ENCODE results near the gene TMEM30B. TPM values are rescaled to one million over a fixed set of nuclear protein-coding genes. Genes with fewer than 3 reads are reported as not detected.

TMEM30B gene
- total RNA-seq, result 1 to 10 TPM in 1 of 2 donors, under 1 TPM in 1; 0.81 to 1.2 TPM

GRCh38 chr14:61281186-61281947 lies at the start of gene TMEM30B:
Gene TMEM30B, minus strand, starts transcription at chr14:61281338. Its CDS starts 191 bp downstream, at chr14:61281147.
- H3K27me3 Mint-ChIP-seq, result peaks cover 7 to 14% of the 10 kb centered on the region in 2 donors
- peaks cover 21 to 31% of the 10 kb centered on the region in 2 donors for H3K4me1 Mint-ChIP-seq (ENCODE audit: low read depth in 2 of 2)
- H3K4me3 Mint-ChIP-seq, result peak within 1 kb of the TSS; percentile 92
- H3K36me3 Mint-ChIP-seq, result no peaks in the 10 kb centered on the region
- DNase-seq (ENCODE audit: low spot score) (no peak), ATAC-seq (no peak)
- peak within 1 kb of the TSS; percentile 84 to 86 for H3K27ac Mint-ChIP-seq
- no peaks in the 10 kb centered on the region for H3K9me3 Mint-ChIP-seq

GRCh38 chr14:61330511-61330910 lies 49.4 kb upstream of the TMEM30B start:
- DNase-seq (ENCODE audit: low spot score) (peak; percentile 72), ATAC-seq (peak; percentile 79 to 85)
- Mint-ChIP-seq H3K27ac (peak overlapping the region; percentile 97 to 98), H3K4me3 (peak overlapping the region; percentile 92), H3K36me3 (peaks cover 19% of the 10 kb centered on the region), H3K4me1 (ENCODE audit: low read depth in 2 of 2) (peaks cover 75 to 89% of the 10 kb centered on the region in 2 donors), H3K9me3 (no peaks in the 10 kb centered on the region), H3K27me3 (no peaks in the 10 kb centered on the region)

DNA sequence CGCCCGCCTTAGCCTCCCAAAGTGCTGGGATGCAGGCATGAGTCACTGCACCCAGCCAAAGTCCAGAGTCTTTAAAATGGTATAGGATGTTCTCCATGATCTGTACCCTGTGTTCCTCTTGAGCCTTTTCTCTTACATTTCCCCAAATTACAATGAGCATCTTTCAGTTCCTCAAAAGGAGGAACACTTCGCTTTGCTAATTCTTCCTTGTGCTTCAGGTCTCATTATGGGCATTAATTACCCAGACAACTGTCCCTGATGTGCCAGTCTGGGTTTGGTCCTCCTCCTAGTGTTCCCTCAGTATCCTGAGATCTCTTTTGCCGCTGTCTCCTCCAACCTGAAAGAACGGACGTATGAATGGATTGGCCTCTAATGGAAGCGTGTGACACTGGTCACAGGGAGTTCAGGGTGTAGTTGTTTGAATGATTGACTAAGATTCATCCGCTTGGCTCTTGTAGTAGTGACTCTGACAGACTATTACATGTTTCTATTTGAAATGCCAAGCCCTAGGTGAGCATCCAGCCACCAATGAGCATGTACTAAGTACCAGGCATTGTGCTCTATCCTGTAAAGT lies 48.4 kb upstream of the TMEM30B start:
- Mint-ChIP-seq H3K4me3 (peak overlapping the region; percentile 92), H3K27me3 (no peaks in the 10 kb centered on the region), H3K9me3 (no peaks in the 10 kb centered on the region), H3K27ac (peak overlapping the region; percentile 97 to 98), H3K4me1 (ENCODE audit: low read depth in 2 of 2) (peaks cover 76 to 89% of the 10 kb centered on the region in 2 donors), H3K36me3 (peaks cover 22% of the 10 kb centered on the region)
- ATAC-seq, result peak in 1 of 2 donors; percentile 8
- DNase-seq (ENCODE audit: low spot score), result no peak

DNA sequence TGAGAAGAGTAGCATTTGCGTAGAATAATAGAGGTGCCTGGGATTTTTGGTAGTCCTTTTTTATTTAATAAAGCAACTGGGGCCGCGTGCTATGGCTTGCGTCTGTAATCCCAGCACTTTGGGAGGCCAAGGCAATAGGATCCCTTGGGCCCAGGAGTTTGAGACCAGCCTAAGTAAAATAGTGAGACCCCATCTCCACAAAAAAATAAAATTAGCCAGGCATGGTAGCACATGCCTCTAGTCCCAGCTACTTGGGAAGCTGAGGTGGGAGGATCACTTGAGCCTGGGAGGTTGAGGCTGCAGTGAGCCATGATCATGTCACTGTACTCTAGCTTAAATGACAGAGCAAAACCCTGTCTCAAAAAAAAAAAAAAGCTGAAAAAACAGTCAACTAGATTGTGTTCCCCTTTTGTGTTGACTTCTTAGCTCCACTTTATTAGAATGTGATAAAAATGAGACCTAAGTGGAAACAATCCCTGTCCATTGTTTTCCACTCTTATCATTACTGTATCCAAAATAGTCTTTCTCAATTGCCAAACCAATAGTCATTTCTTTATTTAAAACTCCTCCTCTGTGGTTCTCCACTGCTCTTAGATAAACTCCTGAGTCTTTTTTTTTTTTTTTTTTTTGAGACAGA lies 47.6 kb upstream of the TMEM30B start:
- peaks cover 24% of the 10 kb centered on the region for H3K36me3 Mint-ChIP-seq

GRCh38 chr14:61326847-61327246 lies 45.7 kb upstream of the TMEM30B start:
- peaks cover 65 to 83% of the 10 kb centered on the region in 2 donors for H3K4me1 Mint-ChIP-seq (ENCODE audit: low read depth in 2 of 2)
- H3K27me3 Mint-ChIP-seq, result no peaks in the 10 kb centered on the region
- no peaks in the 10 kb centered on the region for H3K9me3 Mint-ChIP-seq
- peak overlapping the region; percentile 92 for H3K4me3 Mint-ChIP-seq
- H3K27ac Mint-ChIP-seq, result peak overlapping the region; percentile 97 to 98
- no peak for ATAC-seq
- DNase-seq (ENCODE audit: low spot score), result no peak
- peaks cover 38% of the 10 kb centered on the region for H3K36me3 Mint-ChIP-seq

More for the DNA sequence above, 47.6 kb upstream of the TMEM30B start:
- no peak for ATAC-seq
- peak overlapping the region; percentile 97 to 98 for H3K27ac Mint-ChIP-seq
- DNase-seq (ENCODE audit: low spot score), result no peak
- no peaks in the 10 kb centered on the region for H3K9me3 Mint-ChIP-seq
- H3K27me3 Mint-ChIP-seq, result no peaks in the 10 kb centered on the region
- peaks cover 74 to 88% of the 10 kb centered on the region in 2 donors for H3K4me1 Mint-ChIP-seq (ENCODE audit: low read depth in 2 of 2)
- peak overlapping the region; percentile 92 for H3K4me3 Mint-ChIP-seq

GRCh38 chr14:61326146-61326545 lies 45.0 kb upstream of the TMEM30B start:
- Mint-ChIP-seq H3K27ac (peak overlapping the region; percentile 97 to 98), H3K36me3 (peaks cover 38% of the 10 kb centered on the region), H3K4me1 (ENCODE audit: low read depth in 2 of 2) (peaks cover 62 to 78% of the 10 kb centered on the region in 2 donors), H3K9me3 (no peaks in the 10 kb centered on the region), H3K4me3 (peak overlapping the region; percentile 92), H3K27me3 (no peaks in the 10 kb centered on the region)
- ATAC-seq (no peak), DNase-seq (ENCODE audit: low spot score) (no peak)

- Mint-ChIP-seq H3K4me3 (peak overlapping the region; percentile 92), H3K27ac (peak overlapping the region; percentile 97 to 98), H3K36me3 (peaks cover 38% of the 10 kb centered on the region), H3K4me1 (ENCODE audit: low read depth in 2 of 2) (peaks cover 57 to 71% of the 10 kb centered on the region in 2 donors), H3K27me3 (no peaks in the 10 kb centered on the region), H3K9me3 (no peaks in the 10 kb centered on the region)
- peak in 1 of 2 donors; percentile 17 for ATAC-seq
- no peak for DNase-seq (ENCODE audit: low spot score)
Observed at GRCh38 chr14:61325166-61325565, 44.0 kb upstream of the TMEM30B start.

GRCh38 chr14:61323970-61324369 lies 42.8 kb upstream of the TMEM30B start:
- Mint-ChIP-seq H3K4me3 (peak overlapping the region; percentile 100), H3K27me3 (no peaks in the 10 kb centered on the region), H3K4me1 (ENCODE audit: low read depth in 2 of 2) (peaks cover 47 to 59% of the 10 kb centered on the region in 2 donors), H3K36me3 (peaks cover 31% of the 10 kb centered on the region), H3K27ac (peak overlapping the region; percentile 97 to 98), H3K9me3 (no peaks in the 10 kb centered on the region)
- ATAC-seq (no peak), DNase-seq (ENCODE audit: low spot score) (no peak)

- DNase-seq (ENCODE audit: low spot score) (no peak), ATAC-seq (peak in 1 of 2 donors; percentile 25)
- Mint-ChIP-seq H3K36me3 (peaks cover 31% of the 10 kb centered on the region), H3K27me3 (no peaks in the 10 kb centered on the region), H3K4me3 (peak overlapping the region; percentile 100), H3K27ac (peak overlapping the region; percentile 97 to 98), H3K4me1 (ENCODE audit: low read depth in 2 of 2) (peaks cover 40 to 50% of the 10 kb centered on the region in 2 donors), H3K9me3 (no peaks in the 10 kb centered on the region)
Observed at GRCh38 chr14:61322799-61323290, 41.7 kb upstream of the TMEM30B start.

GRCh38 chr14:61322011-61322798 lies 41.1 kb upstream of the TMEM30B start:
- peaks cover 34 to 44% of the 10 kb centered on the region in 2 donors for H3K4me1 Mint-ChIP-seq (ENCODE audit: low read depth in 2 of 2)
- DNase-seq (ENCODE audit: low spot score), result no peak

DNA sequence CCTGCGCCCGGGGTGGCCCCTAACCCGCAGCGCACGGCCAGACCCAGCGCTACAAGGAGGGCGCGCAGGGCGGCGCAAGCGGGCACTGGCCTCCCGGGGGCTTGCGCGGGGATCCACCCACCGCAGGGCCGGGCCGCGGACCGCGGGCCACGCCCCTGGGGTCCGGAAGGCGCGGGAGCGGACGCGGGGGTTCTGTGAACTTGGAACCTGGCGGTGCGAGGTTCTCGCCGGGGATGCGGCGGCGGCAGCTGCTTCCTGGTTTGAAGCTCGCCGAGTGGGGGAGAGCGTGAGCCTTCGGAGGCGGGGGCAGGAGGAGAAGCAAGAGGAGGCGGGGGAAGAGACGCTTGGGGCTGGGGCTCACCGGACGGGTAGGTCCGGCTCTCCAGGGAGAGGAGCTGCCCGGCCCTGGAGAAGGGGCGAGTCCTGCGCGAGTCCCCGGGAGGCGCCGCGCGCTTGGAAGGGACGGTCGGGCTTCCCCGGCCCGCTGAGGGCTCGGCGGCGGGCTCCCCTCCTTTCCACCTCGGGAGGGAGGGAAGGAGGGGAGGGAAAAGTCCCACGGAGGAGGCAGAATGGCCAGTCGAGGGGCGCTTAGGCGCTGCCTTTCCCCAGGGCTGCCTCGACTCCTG lies 40.4 kb upstream of the TMEM30B start, which contains the start of gene PRKCH:
Gene PRKCH (plus strand): TSS at position 195 of the 626 bp plus-strand sequence. CDS start 523 bp downstream, outside the sequence.
- Mint-ChIP-seq H3K9me3 (no peaks in the 10 kb centered on the region), H3K4me3 (peak within 1 kb of the TSS; percentile 100), H3K27ac (peak within 1 kb of the TSS; percentile 97 to 98), H3K36me3 (peaks cover 31% of the 10 kb centered on the region), H3K27me3 (no peaks in the 10 kb centered on the region), H3K4me1 (ENCODE audit: low read depth in 2 of 2) (peaks cover 28 to 37% of the 10 kb centered on the region in 2 donors)
- peak; percentile 93 for DNase-seq (ENCODE audit: low spot score)
- ATAC-seq, result peak; percentile 83 to 91

More at GRCh38 chr14:61322011-61322798, 41.1 kb upstream of the TMEM30B start:
- ATAC-seq, result peak in 1 of 2 donors; percentile 14
- peak overlapping the region; percentile 100 for H3K4me3 Mint-ChIP-seq
- H3K9me3 Mint-ChIP-seq, result no peaks in the 10 kb centered on the region
- H3K27ac Mint-ChIP-seq, result peak overlapping the region; percentile 97 to 98
- H3K27me3 Mint-ChIP-seq, result no peaks in the 10 kb centered on the region
- H3K36me3 Mint-ChIP-seq, result peaks cover 31% of the 10 kb centered on the region

- no peaks in the 10 kb centered on the region for H3K9me3 Mint-ChIP-seq
- DNase-seq (ENCODE audit: low spot score), result no peak
Observed at GRCh38 chr14:61320806-61321384, 39.8 kb upstream of the TMEM30B start.

More at GRCh38 chr14:61320806-61321384, 39.8 kb upstream of the TMEM30B start:
- Mint-ChIP-seq H3K4me1 (ENCODE audit: low read depth in 2 of 2) (peaks cover 23 to 31% of the 10 kb centered on the region in 2 donors), H3K27ac (peak overlapping the region; percentile 84 to 97), H3K27me3 (no peaks in the 10 kb centered on the region), H3K4me3 (peak overlapping the region; percentile 100), H3K36me3 (peaks cover 26% of the 10 kb centered on the region)
- no peak for ATAC-seq

Data from natural killer cell treated with Interleukin-12 subunit alpha and Interleukin-12 subunit beta and Interleukin-15 and Interleukin-18, amount 100 ng/mL, for 72 hours (primary cell).